ENCODE measurements around the gene HSD3B7.

The HSD3B7 gene

GRCh38 chr16:30953511-30954124, 31.4 kb upstream of the HSD3B7 start:
- Histone ChIP-seq H3K27ac (ENCODE audit: low read depth, low read length, poor library complexity, severe bottlenecking) (no peak overlapping the region), H3K4me2 (ENCODE audit: low read length) (no peak overlapping the region), H3K9me3 (ENCODE audit: low read length) (no peaks in the 10 kb centered on the region), H3K36me3 (ENCODE audit: insufficient read depth, low read length) (0 out of 2 replicates have a peak, but pooled peaks cover 2% of the 10 kb centered on the region), H3K4me1 (ENCODE audit: insufficient read depth, low read length, severe bottlenecking) (peaks cover 27% of the 10 kb centered on the region), H3K9ac (ENCODE audit: low read length) (no peak overlapping the region), H4K20me1 (ENCODE audit: insufficient read depth, low read length) (no peaks in the 10 kb centered on the region), H3F3A (ENCODE audit: insufficient read depth, low read length) (no peaks in the 10 kb centered on the region), H3K9me2 (ENCODE audit: low read depth, low read length) (no peaks in the 10 kb centered on the region), H3K79me2 (ENCODE audit: insufficient read depth, low read length) (0 out of 2 replicates have a peak, but pooled peaks cover 3% of the 10 kb centered on the region), H2AFZ (ENCODE audit: low read length) (no peak overlapping the region), H3K4me3 (ENCODE audit: low read depth, low read length, poor library complexity, severe bottlenecking) (no peak overlapping the region), H3K27me3 (ENCODE audit: insufficient read depth, low read length) (no peaks in the 10 kb centered on the region)
- TF ChIP-seq EZH2 (IDR thresholded peaks at IDR 0.05; ENCODE audit: borderline replicate concordance, low read length): no peak
- peak; percentile 84 for TF ChIP-seq CTCF (IDR thresholded peaks at IDR 0.05; ENCODE audit: low read length)

GRCh38 chr16:30954993-30955392, 30.0 kb upstream of the HSD3B7 start:
- Histone ChIP-seq H3K9ac (ENCODE audit: low read length) (no peak overlapping the region), H3K79me2 (ENCODE audit: insufficient read depth, low read length) (0 out of 2 replicates have a peak, but pooled peaks cover 4% of the 10 kb centered on the region), H3K27ac (ENCODE audit: low read depth, low read length, poor library complexity, severe bottlenecking) (no peak overlapping the region), H3K4me1 (ENCODE audit: insufficient read depth, low read length, severe bottlenecking) (peaks cover 24% of the 10 kb centered on the region), H3K27me3 (ENCODE audit: insufficient read depth, low read length) (no peaks in the 10 kb centered on the region), H3K4me2 (ENCODE audit: low read length) (no peak overlapping the region), H3K9me2 (ENCODE audit: low read depth, low read length) (no peaks in the 10 kb centered on the region), H3K36me3 (ENCODE audit: insufficient read depth, low read length) (peaks cover 15% of the 10 kb centered on the region), H3K4me3 (ENCODE audit: low read depth, low read length, poor library complexity, severe bottlenecking) (no peak overlapping the region), H3K9me3 (ENCODE audit: low read length) (no peaks in the 10 kb centered on the region), H2AFZ (ENCODE audit: low read length) (no peak overlapping the region), H4K20me1 (ENCODE audit: insufficient read depth, low read length) (no peaks in the 10 kb centered on the region), H3F3A (ENCODE audit: insufficient read depth, low read length) (no peaks in the 10 kb centered on the region)
- TF ChIP-seq EZH2 (IDR thresholded peaks at IDR 0.05; ENCODE audit: borderline replicate concordance, low read length) (no peak), CTCF (IDR thresholded peaks at IDR 0.05; ENCODE audit: low read length) (no peak)

GRCh38 chr16:30956601-30957455, 28.2 kb upstream of the HSD3B7 start:
- peaks cover 18% of the 10 kb centered on the region for H3K4me1 ChIP-seq (ENCODE audit: insufficient read depth, low read length, severe bottlenecking)
- H3K79me2 ChIP-seq (ENCODE audit: insufficient read depth, low read length): 0 out of 2 replicates have a peak, but pooled peaks cover 4% of the 10 kb centered on the region
- peak overlapping the region; percentile 100 for H3K9ac ChIP-seq (ENCODE audit: low read length)
- H3F3A ChIP-seq (ENCODE audit: insufficient read depth, low read length): no peaks in the 10 kb centered on the region
- H3K9me2 ChIP-seq (ENCODE audit: low read depth, low read length): no peaks in the 10 kb centered on the region
- no peaks in the 10 kb centered on the region for H4K20me1 ChIP-seq (ENCODE audit: insufficient read depth, low read length)
- H3K27me3 ChIP-seq (ENCODE audit: insufficient read depth, low read length): no peaks in the 10 kb centered on the region
- H3K9me3 ChIP-seq (ENCODE audit: low read length): no peaks in the 10 kb centered on the region
- H3K27ac ChIP-seq (ENCODE audit: low read depth, low read length, poor library complexity, severe bottlenecking): peak overlapping the region; percentile 90
- TF ChIP-seq EZH2 (IDR thresholded peaks at IDR 0.05; ENCODE audit: borderline replicate concordance, low read length): no peak
- peak; percentile 39 for TF ChIP-seq CTCF (IDR thresholded peaks at IDR 0.05; ENCODE audit: low read length)
- H3K36me3 ChIP-seq (ENCODE audit: insufficient read depth, low read length): peaks cover 33% of the 10 kb centered on the region
- H3K4me2 ChIP-seq (ENCODE audit: low read length): peak overlapping the region; percentile 92
- peak overlapping the region; percentile 86 for H3K4me3 ChIP-seq (ENCODE audit: low read depth, low read length, poor library complexity, severe bottlenecking)
- peak overlapping the region; percentile 96; the same call in 1 of the 2 replicates for H2AFZ ChIP-seq (ENCODE audit: low read length)
